DMS114 treated with DMSO at 0.1 percent for 48 hours (cell line): ENCODE measurements around the gene C12orf56.
"Not testable (repeated sequence)": the region's sequence is repeated elsewhere in the genome, so short reads cannot be mapped to it uniquely, and the experiment has no call there.

Experiments used
- DNase-seq: peaks from one replicate; lab custom pipeline; 2025; ENCODE audit not compliant: unreplicated experiment; lab: John Stamatoyannopoulos, UW

Gene C12orf56

DNA sequence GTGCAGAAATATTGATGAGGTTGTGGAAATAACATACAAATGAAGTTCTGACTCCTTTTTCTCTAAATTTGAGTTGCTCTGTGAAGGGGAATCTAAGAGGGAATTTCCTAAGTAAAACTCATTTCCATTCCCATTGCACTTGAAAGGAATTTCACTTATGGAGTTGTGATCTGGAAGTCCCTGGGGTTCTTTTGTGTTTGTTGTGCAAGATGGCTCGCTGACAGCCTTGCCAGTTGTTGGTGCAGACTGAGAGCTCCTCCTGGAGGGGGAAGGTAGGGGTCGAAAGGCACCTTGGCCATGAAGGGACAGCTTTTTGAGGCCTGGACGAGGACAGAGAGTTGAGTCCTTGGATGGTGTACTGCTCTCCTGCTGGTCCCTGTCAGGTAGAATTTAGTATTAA, 72.0 kb downstream of the C12orf56 start:
- no peak for DNase-seq

DNA sequence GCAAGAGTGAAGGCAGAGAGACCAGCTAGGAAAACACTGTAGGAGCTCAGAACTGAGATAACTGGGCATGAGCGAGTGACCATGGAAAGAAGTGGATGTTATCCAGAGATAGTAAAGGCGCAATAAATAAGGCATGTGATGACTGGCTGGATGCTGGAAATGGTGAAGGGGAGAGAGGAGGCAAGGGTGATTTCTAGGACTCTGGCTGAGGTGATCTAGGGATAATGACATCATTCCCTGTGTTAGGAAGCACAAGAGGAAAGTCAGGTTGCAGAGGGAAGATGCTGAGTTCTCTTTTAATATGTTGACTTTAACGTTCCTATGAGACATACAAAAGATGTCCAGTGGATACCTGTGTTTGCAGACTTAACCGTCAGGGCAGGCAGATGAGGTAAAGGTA, 78.7 kb downstream of the C12orf56 start:
- no peak for DNase-seq

DNA sequence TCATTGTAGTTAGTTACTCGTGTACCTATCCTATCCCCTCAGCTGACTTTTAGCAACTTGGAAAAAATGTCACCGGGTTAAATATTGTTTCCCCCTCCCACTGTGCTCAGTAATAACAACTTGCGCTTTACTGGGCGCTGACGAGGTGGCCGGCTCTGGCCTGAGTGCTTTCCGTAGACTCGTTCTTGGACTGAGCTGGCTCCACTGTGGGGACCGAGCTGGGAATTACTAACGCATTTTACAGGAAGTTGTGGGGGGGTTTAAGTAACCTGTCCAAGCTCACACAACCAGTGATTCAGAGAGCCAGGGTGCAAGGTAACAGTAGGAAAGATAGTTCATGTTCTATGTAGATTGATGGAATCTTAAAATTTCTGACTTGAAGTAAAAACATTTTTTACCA, 86.0 kb downstream of the C12orf56 start:
- DNase-seq = no peak

DNA sequence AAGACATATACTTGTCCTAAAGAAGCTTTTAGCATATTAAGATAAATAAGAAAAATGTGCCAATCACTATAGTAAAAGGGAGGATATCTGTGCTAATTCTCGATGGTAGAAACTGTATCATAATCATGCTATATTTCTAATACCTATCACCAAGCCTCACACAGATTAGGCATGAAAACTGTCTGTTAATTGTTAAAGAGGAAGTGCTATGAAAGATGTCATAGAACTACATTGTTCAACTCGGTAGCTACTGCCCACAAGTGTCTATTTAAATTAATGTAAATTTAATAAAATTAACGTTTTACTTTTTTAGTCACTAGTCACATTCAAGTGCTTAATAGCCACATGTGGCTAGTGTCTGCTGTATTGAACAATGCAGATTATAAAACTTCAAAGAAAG, 90.9 kb downstream of the C12orf56 start:
- DNase-seq = no peak

DNA sequence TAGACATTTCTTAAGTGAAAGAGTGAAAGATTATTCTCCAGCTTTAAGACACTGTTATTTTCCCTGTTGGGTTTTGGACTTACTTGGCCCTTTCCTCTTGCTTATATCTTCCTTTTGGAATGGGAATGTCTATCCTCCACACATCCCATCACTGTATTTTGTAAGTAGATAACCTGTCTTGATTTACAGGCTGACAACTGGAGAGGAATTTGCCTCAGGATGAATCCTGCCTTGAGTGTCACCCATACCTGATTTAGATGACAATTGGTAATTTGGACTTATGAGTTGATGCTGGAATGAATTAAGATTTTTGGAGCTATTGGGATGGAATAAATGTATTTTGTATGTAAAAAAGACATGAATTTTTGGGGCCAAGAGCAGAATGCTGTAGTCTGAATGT, 94.3 kb downstream of the C12orf56 start:
- no peak for DNase-seq

DNA sequence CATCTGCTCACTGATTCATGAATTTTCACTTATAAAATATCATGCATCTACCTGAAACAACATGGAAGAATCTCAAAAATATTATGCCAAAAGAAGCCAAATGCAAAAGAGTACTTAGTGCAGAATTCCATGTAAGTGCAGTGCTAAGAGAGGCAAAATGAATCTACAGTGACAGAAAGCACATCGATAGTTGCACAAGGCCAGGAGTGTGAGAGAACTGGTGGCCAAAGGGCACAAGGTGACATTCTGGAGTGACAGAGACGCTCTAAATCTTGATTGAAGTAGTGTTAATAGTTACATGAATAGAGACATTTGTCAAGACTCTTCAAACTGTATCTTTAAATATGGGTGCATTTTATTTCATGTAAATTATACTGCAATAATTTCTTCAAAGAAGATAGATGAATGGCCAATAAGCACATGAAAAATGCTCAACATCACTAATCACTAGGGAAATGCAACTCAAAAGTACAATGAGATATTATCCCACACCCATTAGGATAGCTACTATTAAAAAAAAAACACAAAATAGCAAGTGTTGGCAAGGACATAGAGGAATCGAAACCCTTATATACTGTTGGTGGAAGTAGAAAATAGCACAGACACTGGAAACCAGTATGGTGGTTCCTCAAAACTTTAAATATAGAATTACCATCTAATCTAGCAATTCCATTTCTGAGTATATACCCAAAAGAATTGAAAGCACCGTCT, 96.7 kb downstream of the C12orf56 start:
- no peak for DNase-seq

DNA sequence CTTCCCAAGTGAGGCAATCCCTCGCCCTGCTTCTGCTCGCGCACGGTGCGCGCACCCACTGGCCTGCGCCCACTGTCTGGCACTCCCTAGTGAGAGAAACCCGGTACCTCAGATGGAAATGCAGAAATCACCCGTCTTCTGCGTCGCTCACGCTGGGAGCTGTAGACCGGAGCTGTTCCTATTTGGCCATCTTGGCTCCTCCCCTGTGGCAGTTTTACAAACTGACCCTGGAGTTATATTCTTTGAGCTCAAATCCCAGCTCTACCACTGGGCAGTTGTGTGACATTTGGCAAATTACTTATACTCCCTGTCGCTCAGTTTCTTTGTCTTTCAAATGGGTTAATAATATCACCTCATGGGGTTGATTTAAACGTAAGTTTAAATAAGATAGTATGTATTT, 97.4 kb downstream of the C12orf56 start:
- DNase-seq = not testable (repeated sequence)

DNA sequence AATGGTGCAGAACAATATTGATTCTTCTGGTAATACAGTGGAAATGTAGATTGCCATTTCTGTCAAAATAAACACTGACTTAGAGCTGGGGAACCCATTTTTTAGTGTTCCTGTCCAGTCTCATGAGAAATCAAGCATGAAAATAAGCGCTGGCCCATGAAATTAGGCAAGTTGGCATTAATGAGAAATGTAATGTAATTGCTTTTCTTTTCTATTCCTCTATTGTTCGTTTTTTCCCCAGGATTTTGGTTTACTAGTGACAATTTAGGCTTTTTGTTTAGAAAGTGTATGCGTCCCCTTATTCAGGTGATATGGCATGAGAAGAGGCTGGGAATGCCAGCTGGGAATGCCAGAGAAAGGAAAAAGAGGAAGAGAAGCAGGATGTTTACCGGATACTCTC, 104.0 kb downstream of the C12orf56 start:
- no peak for DNase-seq

DNA sequence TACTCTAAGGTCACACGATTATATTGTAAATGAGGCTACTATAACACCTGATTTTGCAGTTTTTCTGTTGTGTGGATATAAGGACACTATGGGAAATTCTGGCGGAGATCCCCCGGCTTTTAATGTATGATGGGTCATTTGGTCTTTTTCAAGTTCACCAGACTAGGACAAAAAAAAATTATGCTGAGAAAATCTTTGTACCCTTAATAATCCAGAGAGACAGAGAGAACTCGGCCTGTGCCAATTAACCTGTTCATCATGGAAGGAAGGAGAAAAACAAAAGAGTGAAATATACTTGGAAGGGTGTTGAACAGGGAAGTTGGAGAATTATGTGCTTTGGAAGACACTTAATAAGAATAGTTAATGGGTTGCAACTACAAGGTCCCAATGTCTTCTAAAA, 106.3 kb downstream of the C12orf56 start:
- no peak for DNase-seq

DNA sequence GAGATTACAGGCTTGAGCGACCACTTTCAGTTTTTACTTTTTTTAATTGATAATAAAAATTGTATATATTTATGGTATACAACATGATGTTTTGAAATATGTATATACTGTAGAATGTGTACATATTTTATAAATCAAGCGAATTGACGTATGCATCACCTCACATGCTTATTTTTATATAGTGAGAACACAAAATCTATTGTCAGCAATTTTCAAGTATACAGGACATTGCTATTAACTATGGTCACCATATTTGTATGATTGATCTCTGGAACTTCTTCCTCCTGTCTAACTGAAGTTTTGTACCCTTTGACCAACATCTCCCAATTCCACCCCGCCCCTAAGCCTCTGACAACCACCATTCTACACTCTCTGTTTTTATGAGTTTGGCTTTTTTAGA, 112.1 kb downstream of the C12orf56 start:
- no peak for DNase-seq

DNA sequence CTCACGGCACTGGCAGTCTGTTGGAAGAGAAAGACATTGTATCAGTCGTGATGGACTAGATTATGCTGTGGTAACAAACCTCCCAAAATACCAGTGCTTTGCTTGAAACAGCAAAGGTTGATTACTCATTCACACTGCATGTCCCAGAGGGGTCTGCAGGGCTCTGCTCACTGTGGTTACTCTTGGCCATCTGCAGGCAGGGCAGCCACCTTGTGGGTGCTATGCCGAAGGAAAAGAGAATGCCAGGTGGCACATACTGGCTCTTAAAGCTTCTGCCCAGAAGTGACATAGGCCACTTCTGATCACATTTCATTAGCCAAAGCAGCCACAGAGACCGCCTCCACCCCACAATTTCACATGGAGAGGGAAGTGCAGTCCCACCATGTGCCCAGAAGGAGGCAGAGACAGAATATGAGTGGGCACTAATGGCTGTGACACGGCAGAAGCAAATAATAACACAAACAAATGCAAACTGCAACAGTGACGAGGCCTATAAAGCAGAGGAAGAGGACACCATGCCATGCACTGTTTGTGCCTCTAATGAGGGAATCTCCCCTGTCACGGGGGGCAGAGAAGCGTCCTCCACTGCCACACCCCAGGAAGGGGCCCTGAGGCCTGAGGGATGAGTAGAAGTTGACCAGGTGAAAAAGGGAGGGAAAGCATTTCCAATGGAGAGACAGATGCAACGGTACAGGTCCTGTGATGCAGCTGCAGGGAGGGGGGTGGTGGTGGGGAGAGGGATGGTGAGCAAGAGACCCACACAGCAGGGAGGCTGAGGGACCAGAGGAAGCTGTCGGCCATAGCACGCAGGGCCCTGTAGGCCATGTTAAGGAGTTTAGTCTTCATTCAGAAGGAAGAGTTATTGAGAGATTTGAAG, 116.8 kb downstream of the C12orf56 start:
- DNase-seq = no peak

DNA sequence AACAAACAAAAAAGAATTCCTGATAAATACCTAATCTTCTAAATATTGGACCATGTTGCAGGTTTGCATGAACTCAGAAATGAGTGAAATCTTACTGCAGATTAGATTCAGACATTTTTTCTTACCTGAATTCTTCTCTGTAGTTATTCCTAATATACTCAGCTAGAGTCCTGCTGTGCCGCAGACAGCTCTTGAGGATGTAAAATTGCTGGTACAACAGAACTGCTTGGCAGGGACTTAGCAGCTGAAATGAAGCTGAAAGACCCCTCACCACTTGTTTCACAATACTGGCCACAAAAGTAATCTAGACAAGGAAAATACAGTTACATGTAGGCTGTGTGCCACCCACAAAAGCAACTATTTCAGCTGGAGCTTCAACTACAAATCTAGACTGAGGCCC, 120.1 kb downstream of the C12orf56 start:
- no peak for DNase-seq

DNA sequence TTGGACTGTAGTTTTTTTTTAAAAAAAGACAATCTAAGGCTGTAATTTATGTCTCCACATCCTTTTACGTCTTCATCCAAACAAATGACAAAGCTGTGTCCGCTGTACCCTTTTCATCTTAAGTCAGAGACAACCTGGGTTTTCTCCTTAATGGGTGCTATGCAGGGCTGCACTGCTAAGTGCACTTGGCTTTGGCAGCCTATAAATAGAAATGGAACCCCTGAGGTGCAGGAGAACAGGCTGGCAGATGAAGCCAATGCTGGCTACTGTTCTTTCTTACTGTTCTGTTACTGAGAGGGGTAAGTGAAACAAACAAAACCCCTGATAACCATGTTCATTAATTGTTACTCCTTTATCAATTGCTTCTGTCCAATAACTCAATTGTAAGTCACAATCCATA, 121.4 kb downstream of the C12orf56 start:
- no peak for DNase-seq

DNA sequence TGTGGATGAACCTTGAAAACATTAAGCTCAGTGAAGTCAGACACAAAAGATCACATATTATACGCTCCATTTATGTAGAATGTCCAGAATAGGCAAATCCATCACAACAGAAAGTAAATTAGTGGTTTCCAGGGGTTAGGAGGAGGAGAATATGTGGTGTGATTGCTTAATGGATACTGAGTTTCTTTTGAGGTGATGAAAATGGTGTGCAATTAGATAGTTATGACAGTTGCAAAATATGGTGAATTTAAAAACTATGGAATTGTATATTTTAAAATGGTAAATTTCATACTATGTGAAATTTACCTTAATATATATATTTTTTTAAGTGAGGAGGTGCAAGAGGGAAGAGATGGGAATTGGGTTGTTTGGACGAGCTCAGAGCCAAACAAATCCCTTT, 122.1 kb downstream of the C12orf56 start:
- DNase-seq = no peak

DNA sequence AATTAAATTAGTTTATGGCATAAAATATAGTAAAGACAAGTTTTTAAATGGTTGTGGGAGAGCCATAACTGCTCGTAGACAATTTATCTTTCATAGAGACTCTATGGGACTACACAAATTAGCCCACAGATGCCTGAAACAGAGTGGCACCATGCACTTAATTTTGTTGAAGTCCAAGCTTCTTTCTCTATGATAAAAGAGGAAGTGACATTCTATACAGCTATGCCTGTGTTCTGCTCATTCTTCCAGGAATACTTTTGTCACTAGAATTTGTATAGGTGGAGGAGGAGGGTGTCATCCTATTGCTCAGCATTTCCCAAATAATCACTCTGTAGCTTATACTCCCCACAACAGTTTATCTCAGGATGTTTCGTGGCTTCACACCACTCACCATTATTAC, 124.7 kb downstream of the C12orf56 start:
- no peak for DNase-seq

DNA sequence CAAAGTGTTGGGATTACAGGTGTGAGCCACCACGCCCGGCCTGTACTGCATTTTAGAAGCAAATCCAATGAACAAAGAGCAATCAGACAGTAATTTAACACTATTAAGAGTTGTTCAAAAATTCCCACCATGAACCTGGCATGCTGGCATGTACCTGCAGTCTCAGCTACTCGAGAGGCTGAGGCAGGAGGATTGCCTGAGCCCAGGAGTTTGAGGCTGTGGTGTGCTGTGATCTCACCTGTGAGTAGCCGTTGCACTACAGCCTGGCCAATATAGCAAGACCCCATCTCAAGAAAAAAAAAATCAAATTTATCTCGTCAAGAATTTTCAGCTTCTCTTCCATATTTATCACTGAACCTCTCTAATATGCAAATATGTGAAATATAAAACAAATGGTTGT, 128.7 kb downstream of the C12orf56 start:
- DNase-seq = no peak

DNA sequence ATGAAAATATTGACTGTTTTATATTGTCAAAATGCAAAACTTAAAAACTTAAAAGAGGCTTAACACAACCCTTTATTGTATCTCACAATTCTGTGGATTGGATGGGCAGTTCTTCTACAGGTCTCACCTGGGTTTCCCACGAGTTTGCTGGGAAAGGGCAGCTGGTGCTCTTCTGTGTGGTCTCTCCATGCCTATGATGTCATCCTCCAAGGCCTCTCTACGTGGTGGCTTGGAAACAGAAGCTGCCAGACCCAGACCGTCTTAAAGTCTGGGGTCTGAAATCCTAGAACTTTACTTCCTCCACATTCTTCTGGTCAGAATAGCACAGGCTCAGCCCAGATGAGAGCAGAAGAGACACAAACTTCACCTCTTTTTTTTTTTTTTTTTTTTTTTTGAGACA, 132.0 kb downstream of the C12orf56 start:
- DNase-seq = no peak

DNA sequence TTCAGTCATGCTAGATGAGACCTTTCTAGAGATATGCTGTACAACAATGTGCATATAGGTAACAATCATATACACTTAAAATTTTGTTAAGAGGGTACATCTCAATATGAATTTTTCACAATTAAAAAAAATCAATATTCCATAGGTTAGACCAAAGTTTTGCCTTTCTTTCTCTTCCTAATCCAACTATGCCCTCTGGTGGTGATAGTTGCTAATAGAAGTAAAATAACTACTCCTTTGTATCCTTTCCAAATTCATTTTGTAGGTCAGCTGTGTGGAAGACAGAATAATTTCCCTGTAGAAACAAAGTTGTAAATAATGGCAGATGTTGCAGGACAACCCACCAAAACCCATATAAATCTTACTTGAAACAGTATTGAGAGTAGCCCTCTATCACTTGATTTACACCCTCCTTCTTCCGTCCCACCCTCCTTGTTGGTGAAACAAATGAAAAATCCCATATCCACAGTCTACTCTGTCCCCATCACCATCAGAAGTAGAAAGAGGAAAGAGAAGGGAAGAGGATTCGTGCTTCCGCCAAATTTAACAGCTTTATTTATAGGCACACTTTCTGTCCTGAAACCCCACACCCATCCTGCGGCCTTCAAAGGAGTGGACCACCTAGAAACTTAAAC, 134.3 kb downstream of the C12orf56 start:
- peak; percentile 66 for DNase-seq

DNA sequence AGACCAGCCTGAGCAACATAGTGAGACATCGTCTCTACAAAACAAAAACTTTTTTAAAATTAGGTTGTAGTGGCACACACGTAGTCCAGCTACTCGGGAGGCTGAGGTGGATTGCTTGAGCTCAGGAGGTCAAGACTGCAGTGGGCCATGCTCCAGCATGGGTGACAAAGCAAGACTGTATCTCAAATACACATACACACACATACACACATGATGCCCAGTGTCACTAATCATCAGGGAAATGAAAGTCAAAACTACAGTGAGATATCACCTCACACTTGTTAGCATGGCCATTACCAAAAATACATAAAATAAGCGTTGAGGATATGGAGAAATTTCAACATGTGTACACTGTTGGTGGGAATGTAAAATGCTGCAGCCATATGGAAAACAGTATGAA, 135.3 kb downstream of the C12orf56 start:
- no peak for DNase-seq

DNA sequence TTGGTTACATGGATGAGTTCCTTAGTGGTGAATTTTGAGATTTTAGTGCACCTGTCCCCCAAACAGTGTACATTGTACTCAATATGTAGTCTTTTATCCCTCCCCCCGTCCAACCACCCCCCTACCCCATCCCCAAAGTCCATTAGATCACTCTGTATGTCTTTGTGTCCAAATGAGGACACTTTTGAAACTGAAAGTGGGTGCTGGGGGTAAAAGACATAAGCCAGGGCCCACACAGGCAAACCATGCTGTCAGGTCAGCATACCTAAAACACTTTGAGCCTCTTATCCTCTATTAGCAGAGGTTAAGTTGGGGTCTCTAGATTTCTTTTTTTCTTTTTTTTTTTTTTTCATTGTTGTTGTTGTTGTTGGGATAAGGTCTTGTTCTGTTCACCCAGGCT, 137.2 kb downstream of the C12orf56 start:
- no peak for DNase-seq

DNA sequence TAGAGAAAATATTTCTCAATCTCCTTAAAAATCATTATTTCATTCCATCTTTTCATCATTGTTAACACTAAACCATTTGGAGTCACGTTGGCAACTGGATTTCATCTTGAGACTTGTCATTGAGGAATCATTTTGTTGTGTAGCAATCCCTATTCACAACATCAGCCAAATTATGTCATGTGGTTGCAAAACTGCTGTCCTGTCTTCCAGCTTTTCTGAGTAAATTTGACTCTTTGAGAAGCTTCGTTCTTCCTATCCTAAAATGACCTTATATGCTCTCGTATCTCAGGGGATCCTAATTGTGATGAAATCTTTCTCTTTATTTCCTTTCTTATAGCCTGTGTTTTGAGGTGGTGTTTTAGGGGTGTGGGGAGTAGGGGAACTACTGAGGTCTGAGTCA, 137.9 kb downstream of the C12orf56 start:
- no peak for DNase-seq

DNA sequence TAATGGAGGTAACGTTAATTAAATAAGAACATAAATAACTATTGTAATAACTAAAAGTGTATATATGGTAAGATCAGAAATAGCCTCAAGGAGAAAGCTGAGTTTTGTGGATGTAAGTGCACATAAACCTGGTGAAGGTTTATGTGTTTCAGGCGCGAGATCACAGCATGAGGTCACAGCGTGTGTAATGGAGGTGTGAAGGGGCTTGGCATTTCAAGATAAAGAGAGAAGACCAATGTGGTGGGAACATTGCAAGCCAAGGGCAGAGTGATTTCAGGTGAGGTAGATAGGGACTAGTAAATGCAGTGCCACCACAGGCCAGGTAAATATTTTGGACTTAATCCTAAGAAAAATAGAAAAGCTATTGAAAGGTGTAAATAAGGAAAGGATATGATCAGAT, 146.7 kb downstream of the C12orf56 start:
- DNase-seq = no peak
